ENCODE results near the gene C6orf52. TPM values are rescaled to one million over a fixed set of nuclear protein-coding genes. Genes with fewer than 3 reads are reported as not detected.

C6orf52 gene
- total and polyA plus RNA-seq, 2 donors from 2014 or later, result 1.5 to 3.8 TPM

GRCh38 chr6:10720265-10720959, 26.0 kb upstream of the C6orf52 start:
- no peak for FAIRE-seq

DNA sequence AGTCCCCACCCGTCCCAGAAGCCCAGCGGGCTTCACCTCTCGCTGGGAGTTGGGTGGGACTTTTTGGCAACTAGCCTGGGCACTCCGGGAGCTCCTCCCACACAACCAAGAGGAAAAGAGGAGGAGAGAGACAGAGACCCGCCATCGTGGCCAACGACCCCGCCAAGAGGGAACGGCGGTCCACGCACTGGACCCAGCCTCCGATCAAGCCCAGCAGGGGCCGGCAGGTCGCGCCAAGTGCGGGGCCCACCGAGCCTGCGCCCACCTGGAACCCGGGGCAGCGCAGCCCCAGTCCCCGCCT, 25.5 kb upstream of the C6orf52 start:
- intact Hi-C loops (cut with DNase I), result no loop called here
- peaks cover 0 to 6% (median 0%) of the 10 kb centered on the region in 3 donors for H3K36me3 ChIP-seq (ENCODE audit: control insufficient read depth in 2 of 3, insufficient read depth in 3 of 3, low read length in 3 of 3)
- DNase-seq (peak in 4 of 5 donors; percentile 14 to 74 (median 55)), FAIRE-seq (no peak)
- peak overlapping the region; percentile 57 to 65 for H3K27ac ChIP-seq (ENCODE audit: low read depth in 2 of 2, low read length in 2 of 2)
- H3K4me1 ChIP-seq (ENCODE audit: control insufficient read depth in 2 of 3, insufficient read depth in 2 of 3, low read depth in 1 of 3, low read length in 3 of 3), result peaks cover 0 to 17% (median 10%) of the 10 kb centered on the region in 3 donors
- peak overlapping the region in 1 of 3 donors; percentile 76 for H3K9ac ChIP-seq (ENCODE audit: low read length in 3 of 3)
- H3K9me3 ChIP-seq (ENCODE audit: control insufficient read depth in 2 of 3, insufficient read depth in 1 of 3, low read length in 3 of 3), result no peaks in the 10 kb centered on the region
- TF ChIP-seq, protein P1, sequence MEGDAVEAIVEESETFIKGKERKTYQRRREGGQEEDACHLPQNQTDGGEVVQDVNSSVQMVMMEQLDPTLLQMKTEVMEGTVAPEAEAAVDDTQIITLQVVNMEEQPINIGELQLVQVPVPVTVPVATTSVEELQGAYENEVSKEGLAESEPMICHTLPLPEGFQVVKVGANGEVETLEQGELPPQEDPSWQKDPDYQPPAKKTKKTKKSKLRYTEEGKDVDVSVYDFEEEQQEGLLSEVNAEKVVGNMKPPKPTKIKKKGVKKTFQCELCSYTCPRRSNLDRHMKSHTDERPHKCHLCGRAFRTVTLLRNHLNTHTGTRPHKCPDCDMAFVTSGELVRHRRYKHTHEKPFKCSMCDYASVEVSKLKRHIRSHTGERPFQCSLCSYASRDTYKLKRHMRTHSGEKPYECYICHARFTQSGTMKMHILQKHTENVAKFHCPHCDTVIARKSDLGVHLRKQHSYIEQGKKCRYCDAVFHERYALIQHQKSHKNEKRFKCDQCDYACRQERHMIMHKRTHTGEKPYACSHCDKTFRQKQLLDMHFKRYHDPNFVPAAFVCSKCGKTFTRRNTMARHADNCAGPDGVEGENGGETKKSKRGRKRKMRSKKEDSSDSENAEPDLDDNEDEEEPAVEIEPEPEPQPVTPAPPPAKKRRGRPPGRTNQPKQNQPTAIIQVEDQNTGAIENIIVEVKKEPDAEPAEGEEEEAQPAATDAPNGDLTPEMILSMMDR (IDR thresholded peaks at IDR 0.05; ENCODE audit: borderline replicate concordance, extremely low read depth, insufficient read depth), result no peak
- no peaks in the 10 kb centered on the region for H3K27me3 ChIP-seq (ENCODE audit: control insufficient read depth, insufficient read depth, low read length)
- H3K4me3 ChIP-seq (ENCODE audit: low read length in 3 of 3), result peak overlapping the region; percentile 33 to 74 (median 63)

More at GRCh38 chr6:10720265-10720959, 26.0 kb upstream of the C6orf52 start:
- H3K27me3 ChIP-seq (ENCODE audit: control insufficient read depth, insufficient read depth, low read length), result no peaks in the 10 kb centered on the region
- intact Hi-C loops (cut with DNase I), result no loop called here
- no peaks in the 10 kb centered on the region for H3K9me3 ChIP-seq (ENCODE audit: control insufficient read depth in 2 of 3, insufficient read depth in 1 of 3, low read length in 3 of 3)
- H3K4me1 ChIP-seq (ENCODE audit: control insufficient read depth in 2 of 3, insufficient read depth in 2 of 3, low read depth in 1 of 3, low read length in 3 of 3), result peaks cover 0 to 17% (median 12%) of the 10 kb centered on the region in 3 donors
- peak; percentile 24 to 89 (median 64) for DNase-seq
- peak overlapping the region in 2 of 3 donors; percentile 17 to 76 for H3K9ac ChIP-seq (ENCODE audit: low read length in 3 of 3)
- H3K27ac ChIP-seq (ENCODE audit: low read depth in 2 of 2, low read length in 2 of 2), result peak overlapping the region; percentile 57 to 65
- H3K36me3 ChIP-seq (ENCODE audit: control insufficient read depth in 2 of 3, insufficient read depth in 3 of 3, low read length in 3 of 3), result peaks cover 0 to 8% (median 0%) of the 10 kb centered on the region in 3 donors
- TF ChIP-seq, protein P1 (IDR thresholded peaks at IDR 0.05; ENCODE audit: borderline replicate concordance, extremely low read depth, insufficient read depth), result no peak
- H3K4me3 ChIP-seq (ENCODE audit: low read length in 3 of 3), result peak overlapping the region; percentile 57 to 74 (median 63)

GRCh38 chr6:10719296-10719963, 25.0 kb upstream of the C6orf52 start:
- H3K4me3 ChIP-seq (ENCODE audit: low read length in 3 of 3), result peak overlapping the region; percentile 33 to 74 (median 63)
- H3K9ac ChIP-seq (ENCODE audit: low read length in 3 of 3), result no peak overlapping the region
- DNase-seq, result peak in 2 of 5 donors; percentile 10 to 31
- peaks cover 0 to 13% (median 7%) of the 10 kb centered on the region in 3 donors for H3K4me1 ChIP-seq (ENCODE audit: control insufficient read depth in 2 of 3, insufficient read depth in 2 of 3, low read depth in 1 of 3, low read length in 3 of 3)
- TF ChIP-seq, protein P1 (IDR thresholded peaks at IDR 0.05; ENCODE audit: borderline replicate concordance, extremely low read depth, insufficient read depth), result no peak
- no peaks in the 10 kb centered on the region for H3K9me3 ChIP-seq (ENCODE audit: control insufficient read depth in 2 of 3, insufficient read depth in 1 of 3, low read length in 3 of 3)
- peaks cover 0 to 1% (median 0%) of the 10 kb centered on the region in 3 donors for H3K36me3 ChIP-seq (ENCODE audit: control insufficient read depth in 2 of 3, insufficient read depth in 3 of 3, low read length in 3 of 3)
- no peak overlapping the region for H3K27ac ChIP-seq (ENCODE audit: low read depth in 2 of 2, low read length in 2 of 2)
- FAIRE-seq, result no peak
- no peaks in the 10 kb centered on the region for H3K27me3 ChIP-seq (ENCODE audit: control insufficient read depth, insufficient read depth, low read length)
- intact Hi-C loops (cut with DNase I), result no loop called here

Data from kidney (tissue), 14 donors.